ENCODE results near the gene SPINK6. TPM values are rescaled to one million over a fixed set of nuclear protein-coding genes. Genes with fewer than 3 reads are reported as not detected.

Gene SPINK6
- total and polyA plus RNA-seq, 4 experiments from 2014 or later, result not detected

GRCh38 chr5:148255456-148255855 lies 52.6 kb downstream of the SPINK6 start:
- H3K27me3 ChIP-seq (ENCODE audit: insufficient read depth, low read length), result no peaks in the 10 kb centered on the region
- H3K27ac ChIP-seq (ENCODE audit: low read depth, low read length), result no peak overlapping the region
- H3K4me3 ChIP-seq (ENCODE audit: low read length in 2 of 2), result no peak overlapping the region
- Mint-ChIP-seq H3K27me3 (no peaks in the 10 kb centered on the region), H3K27ac (no peak overlapping the region), H3K4me3 (no peak overlapping the region), H3K4me1 (no peaks in the 10 kb centered on the region), H3K9me3 (peaks cover 5 to 47% (median 30%) of the 10 kb centered on the region in 8 donors), H3K36me3 (peaks cover 0 to 3% of the 10 kb centered on the region in 2 donors)
- no peaks in the 10 kb centered on the region for H3K9me3 ChIP-seq (ENCODE audit: control insufficient read depth in 1 of 2, low read length in 2 of 2)
- POLR2A ChIA-PET (ENCODE audit: partially characterized antibody), result no interaction called here
- DNase-seq, result no peak
- intact Hi-C loops (cut with micrococcal nuclease), result no loop called here
- CTCF ChIA-PET (ENCODE audit: partially characterized antibody), result no interaction called here
- no peaks in the 10 kb centered on the region for H3K36me3 ChIP-seq (ENCODE audit: insufficient read depth, low read length)
- no peaks in the 10 kb centered on the region for H3K4me1 ChIP-seq (ENCODE audit: insufficient read depth, low read length)

- no peaks in the 10 kb centered on the region for H3K27me3 ChIP-seq (ENCODE audit: insufficient read depth, low read length)
- H3K4me3 ChIP-seq (ENCODE audit: low read length in 2 of 2), result no peak overlapping the region
- no peaks in the 10 kb centered on the region for H3K9me3 ChIP-seq (ENCODE audit: control insufficient read depth in 1 of 2, low read length in 2 of 2)
- H3K4me1 ChIP-seq (ENCODE audit: insufficient read depth, low read length), result no peaks in the 10 kb centered on the region
- intact Hi-C loops (cut with micrococcal nuclease), result no loop called here
- Mint-ChIP-seq H3K36me3 (peaks cover 0 to 3% of the 10 kb centered on the region in 2 donors), H3K4me1 (no peaks in the 10 kb centered on the region), H3K4me3 (no peak overlapping the region), H3K27me3 (peaks cover 0 to 1% of the 10 kb centered on the region in 2 donors), H3K27ac (no peak overlapping the region), H3K9me3 (peaks cover 5 to 41% (median 28%) of the 10 kb centered on the region in 8 donors)
- ChIA-PET POLR2A (ENCODE audit: partially characterized antibody) (no interaction called here), CTCF (ENCODE audit: partially characterized antibody) (no interaction called here)
- no peak for DNase-seq
- H3K27ac ChIP-seq (ENCODE audit: low read depth, low read length), result no peak overlapping the region
- no peaks in the 10 kb centered on the region for H3K36me3 ChIP-seq (ENCODE audit: insufficient read depth, low read length)
These were observed 56.4 kb downstream of the SPINK6 start for GRCh38 chr5:148259288-148259687.

GRCh38 chr5:148261221-148261620 lies 58.4 kb downstream of the SPINK6 start:
- Histone ChIP-seq H3K36me3 (ENCODE audit: insufficient read depth, low read length) (no peaks in the 10 kb centered on the region), H3K9me3 (ENCODE audit: control insufficient read depth in 1 of 2, low read length in 2 of 2) (no peaks in the 10 kb centered on the region), H3K4me3 (ENCODE audit: low read length in 2 of 2) (no peak overlapping the region), H3K27me3 (ENCODE audit: insufficient read depth, low read length) (no peaks in the 10 kb centered on the region), H3K27ac (ENCODE audit: low read depth, low read length) (no peak overlapping the region), H3K4me1 (ENCODE audit: insufficient read depth, low read length) (no peaks in the 10 kb centered on the region)
- H3K9me3 Mint-ChIP-seq, result peaks cover 3 to 33% (median 25%) of the 10 kb centered on the region in 8 donors
- no peak for DNase-seq
- no peaks in the 10 kb centered on the region for H3K36me3 Mint-ChIP-seq
- CTCF ChIA-PET (ENCODE audit: partially characterized antibody), result no interaction called here
- intact Hi-C loops (cut with micrococcal nuclease), result no loop called here
- no peak overlapping the region for H3K27ac Mint-ChIP-seq
- POLR2A ChIA-PET (ENCODE audit: partially characterized antibody), result no interaction called here
- no peaks in the 10 kb centered on the region for H3K4me1 Mint-ChIP-seq
- H3K4me3 Mint-ChIP-seq, result no peak overlapping the region
- H3K27me3 Mint-ChIP-seq, result peaks cover 0 to 1% of the 10 kb centered on the region in 2 donors

Other genes with a start within 250 kb of the SPINK6 start
- gene SPINK5, start 139.1 kb upstream of the SPINK6 start, total RNA-seq, result not detected
- not detected for gene SPINK5, start 139.1 kb upstream of the SPINK6 start, polyA plus RNA-seq
- gene SPINK14, start 34.5 kb upstream of the SPINK6 start, total RNA-seq, result not detected
- not detected for gene SPINK14, start 34.5 kb upstream of the SPINK6 start, polyA plus RNA-seq
- not detected for gene MARCOL, start 35.5 kb downstream of the SPINK6 start, total RNA-seq
- not detected for gene MARCOL, start 35.5 kb downstream of the SPINK6 start, polyA plus RNA-seq
- not detected for gene SPINK13, start 65.8 kb downstream of the SPINK6 start, total RNA-seq
- gene SPINK13, start 65.8 kb downstream of the SPINK6 start, polyA plus RNA-seq, result not detected
- gene SPINK7, start 109.4 kb downstream of the SPINK6 start, total RNA-seq, result not detected
- gene SPINK7, start 109.4 kb downstream of the SPINK6 start, polyA plus RNA-seq, result not detected
- not detected for gene SPINK9, start 132.5 kb downstream of the SPINK6 start, total RNA-seq
- not detected for gene SPINK9, start 132.5 kb downstream of the SPINK6 start, polyA plus RNA-seq
- gene FBXO38, start 180.9 kb downstream of the SPINK6 start, total RNA-seq, result 10 to 100 TPM; 77.3 to 78.3 TPM
- 10 to 100 TPM in 1 of 2 donors, 1 to 10 TPM in 1; 7.6 to 24.3 TPM for gene FBXO38, start 180.9 kb downstream of the SPINK6 start, polyA plus RNA-seq